GM18498 (cell line): ENCODE measurements around the gene BIRC2.

Experiments used
- ATAC-seq: cut with Tn5 transposase; IDR thresholded peaks from one replicate; pipeline ENCODE4 v1.9.1; 2021; ENCODE audit warnings: mild to moderate bottlenecking, moderate library complexity; ENCODE audit not compliant: unreplicated experiment

The BIRC2 gene

DNA sequence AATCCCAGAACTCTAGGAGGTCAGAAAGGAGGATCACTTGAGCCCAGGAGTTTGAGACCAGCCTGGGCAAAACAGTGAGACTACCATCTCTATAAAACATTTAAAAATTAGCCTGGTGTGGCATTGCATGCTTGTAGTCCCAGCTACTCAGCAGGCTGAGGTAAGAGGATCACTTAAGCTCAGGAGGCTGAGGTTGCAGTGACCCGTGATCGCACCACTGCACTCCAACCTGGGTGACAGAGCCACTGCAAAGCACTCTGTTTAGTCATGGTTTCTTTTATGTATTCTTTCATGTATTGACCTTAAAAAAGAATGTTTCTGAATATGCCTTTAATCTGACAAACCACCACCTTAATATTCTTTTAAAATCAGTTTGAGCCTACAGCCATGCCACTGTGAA is 52.2 kb downstream of the BIRC2 start:
- ATAC-seq, result no peak

DNA sequence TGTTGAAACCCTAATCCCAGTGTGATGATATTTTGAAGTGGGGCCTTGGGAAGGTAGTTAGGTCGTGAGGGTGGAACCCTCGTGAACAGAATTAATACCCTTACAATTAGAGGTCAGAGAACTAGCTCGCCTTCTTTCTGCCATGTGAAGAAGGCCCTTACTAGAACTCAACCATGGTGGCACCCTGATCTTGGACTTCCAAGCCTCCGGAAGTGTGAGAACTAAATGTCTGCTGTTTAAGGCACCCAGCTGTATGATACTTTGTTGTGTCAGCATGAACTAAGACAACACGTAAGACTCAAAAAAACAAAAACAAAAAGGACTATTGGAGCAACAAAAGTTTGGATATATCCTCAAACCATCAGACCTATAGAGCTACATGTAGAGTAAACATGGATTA is 53.6 kb downstream of the BIRC2 start:
- no peak for ATAC-seq

DNA sequence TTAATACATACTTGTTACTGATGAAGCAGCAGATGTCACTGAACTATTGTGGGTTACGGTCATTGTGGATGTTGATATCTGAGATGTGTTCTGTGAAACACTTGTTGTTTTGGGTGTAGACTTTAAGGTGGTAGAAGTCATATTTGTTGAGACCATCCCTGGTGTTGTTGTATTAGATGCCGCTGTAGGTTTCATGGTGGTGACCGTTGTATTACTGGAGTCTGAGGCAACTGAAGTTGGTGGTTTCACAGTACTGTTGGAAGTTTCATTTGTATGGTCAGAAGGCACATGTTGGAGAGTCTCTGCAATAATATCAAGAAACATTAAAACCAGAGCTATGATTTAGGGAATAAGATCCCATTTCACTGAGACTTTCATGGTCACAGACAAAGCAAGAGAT is 54.9 kb downstream of the BIRC2 start:
- ATAC-seq, result no peak

DNA sequence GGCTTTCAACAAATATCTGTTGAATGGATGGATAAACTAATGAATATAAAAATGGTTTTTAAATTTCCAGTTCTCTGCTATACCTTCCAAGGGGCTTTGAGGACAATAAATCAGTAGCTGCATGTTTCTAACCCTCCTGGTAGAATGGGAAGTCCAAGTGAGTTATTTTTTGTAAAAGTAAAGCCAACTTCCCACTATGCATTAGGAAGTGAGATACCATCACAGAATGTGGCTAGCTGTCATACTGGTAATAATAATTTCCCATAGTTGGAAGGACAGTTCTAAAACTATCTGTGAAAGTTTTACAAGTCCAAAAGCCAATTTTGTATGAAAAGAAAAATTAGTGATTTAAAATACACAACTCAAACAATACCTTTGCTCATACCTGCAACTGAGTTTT is 55.5 kb downstream of the BIRC2 start:
- no peak for ATAC-seq

DNA sequence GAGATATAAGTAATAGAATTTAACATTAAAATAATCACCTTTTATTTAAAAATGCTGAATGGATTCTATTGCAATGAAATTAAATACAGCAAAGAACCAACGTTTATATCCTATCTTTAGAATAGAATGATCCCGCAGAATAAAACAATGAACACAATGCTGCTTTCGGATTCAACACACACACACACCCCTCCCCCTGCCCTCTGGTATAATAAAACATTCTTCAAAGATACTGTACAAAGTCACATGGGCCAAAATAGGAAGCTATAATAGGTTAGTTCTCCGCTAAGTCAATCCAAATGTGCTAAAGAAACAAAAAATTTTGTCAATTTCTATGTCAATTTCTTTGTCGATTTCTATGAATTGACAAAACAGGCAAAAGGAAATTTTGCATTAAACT is 58.5 kb downstream of the BIRC2 start:
- no peak for ATAC-seq

DNA sequence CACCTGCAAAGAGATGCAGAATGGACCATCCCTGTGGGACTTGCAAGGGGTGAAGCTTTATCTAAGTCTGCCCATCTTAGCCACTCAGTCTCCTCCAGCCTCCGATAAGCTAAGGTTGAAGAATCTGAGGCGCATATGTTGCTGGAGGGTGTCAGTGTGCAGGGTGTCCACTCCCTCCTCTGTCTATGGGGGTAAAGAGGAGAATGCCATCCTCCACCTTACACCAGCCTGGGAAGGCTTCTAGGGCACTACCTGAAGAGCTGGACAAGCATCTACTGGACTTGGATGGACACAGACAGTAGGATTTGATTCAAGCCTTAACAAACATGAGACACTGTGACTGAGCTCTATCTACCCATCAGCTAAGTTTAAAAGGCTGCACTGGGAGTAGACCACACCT is 59.1 kb downstream of the BIRC2 start:
- no peak for ATAC-seq

DNA sequence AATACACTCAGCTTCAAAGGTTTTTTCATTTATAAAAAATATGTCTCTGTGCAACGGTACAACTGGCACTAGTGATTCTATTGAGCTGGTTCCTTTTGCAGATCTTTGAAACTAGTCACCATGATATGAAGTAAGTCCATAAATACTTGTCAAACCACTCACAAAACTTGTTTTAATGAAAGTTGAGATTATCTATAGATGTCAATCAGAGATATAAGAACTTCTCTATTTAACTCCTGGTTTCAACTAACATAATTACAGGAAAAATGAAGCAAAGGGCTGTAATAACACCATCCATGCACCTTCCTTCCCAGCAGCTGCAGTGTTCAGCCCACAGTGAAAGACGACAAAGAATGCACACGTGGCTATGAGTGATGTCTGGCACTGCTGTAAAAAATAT is 60.9 kb downstream of the BIRC2 start:
- no peak for ATAC-seq

DNA sequence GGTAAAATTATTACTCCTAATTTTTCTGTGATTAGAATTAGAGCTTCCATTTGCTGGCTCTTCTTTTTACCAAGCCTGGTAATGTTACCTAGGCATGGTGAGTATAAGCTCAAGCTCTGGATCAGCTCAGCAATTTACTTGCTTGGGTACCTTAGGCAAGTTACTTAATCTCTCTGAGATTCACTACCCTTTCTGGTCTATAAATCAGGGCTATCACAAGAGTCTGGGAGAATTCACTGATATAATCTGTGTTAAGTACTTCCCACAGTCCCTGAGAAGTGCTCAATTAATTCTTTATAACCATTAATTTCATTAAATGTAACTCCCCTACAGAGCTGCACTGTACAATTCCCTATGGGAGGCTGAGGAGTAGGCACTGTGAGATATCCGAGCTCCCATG is 61.3 kb downstream of the BIRC2 start:
- ATAC-seq, result no peak

DNA sequence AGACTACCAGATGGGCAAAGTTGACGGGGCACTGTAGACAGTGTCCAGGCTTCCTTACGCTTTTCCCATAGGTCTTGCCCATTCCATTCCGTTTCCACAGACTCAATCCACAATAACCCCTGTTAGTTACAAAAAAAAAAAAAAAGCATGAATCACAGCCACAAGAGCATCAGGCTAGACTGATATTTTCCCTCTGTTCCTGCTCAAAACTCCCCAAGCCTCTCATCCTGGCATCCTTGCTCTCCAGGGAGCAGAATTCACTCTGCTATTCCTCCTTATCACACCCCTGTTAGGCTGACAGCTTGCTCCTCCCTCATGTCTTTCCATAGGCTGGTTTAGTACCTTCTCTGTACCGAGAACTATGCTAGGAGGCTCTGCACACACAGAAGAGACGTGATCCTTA is 63.4 kb downstream of the BIRC2 start:
- no peak for ATAC-seq

DNA sequence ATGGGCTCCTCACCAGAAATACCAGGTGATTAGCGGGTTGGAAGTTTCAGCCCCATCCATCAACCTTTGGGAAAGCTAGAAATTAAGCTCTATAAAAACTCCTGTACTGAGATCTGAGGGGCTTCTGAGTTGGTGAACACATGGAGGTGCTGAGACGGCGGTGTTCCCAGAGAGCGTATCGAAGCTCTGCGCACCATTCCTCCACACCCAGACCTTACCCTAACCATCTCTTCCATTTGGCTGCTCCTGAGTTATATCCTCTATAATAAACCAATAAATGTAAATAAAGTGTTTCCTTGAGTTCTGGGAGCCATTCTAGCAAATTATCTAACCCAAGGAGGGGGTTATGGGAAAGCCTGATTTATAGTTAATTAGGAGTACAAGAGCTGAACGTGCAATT is 64.1 kb downstream of the BIRC2 start:
- no peak for ATAC-seq

DNA sequence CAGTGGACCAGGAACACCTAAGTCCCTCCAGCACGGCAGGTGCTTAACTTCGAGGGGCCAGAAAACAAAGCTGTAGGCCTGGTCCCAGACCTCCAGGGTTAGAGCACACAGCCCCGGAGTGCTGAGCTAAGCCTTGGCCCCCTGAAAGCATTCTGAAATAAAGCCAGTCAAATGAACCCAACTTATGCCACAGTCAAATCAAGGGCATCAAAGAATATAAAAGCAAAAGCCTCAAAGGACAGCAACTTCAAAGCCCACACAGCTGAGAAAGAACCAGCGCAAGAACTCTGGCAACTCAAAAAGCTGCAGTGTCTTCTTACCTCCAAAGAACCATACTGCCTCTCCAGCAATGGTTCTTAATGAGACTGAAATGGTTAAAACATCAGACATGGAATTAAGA is 66.5 kb downstream of the BIRC2 start:
- no peak for ATAC-seq

DNA sequence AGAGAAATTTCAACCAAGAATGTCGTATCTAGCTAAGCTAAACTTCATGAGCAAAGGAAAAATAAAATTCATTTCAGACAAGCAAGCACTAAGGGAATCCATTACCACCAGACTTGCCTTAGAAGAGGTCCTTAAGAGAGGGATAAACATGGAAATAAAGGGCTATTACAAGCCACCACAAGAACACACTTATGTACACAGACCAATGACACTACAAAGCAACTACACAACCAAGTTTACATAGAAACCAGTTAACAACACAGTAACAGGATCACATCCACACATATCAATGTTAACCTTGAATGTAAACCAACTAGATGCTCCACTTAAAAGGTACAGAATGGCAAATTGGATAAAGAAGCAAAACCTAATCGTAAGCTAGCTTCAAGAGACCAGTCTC is 67.5 kb downstream of the BIRC2 start:
- no peak for ATAC-seq

DNA sequence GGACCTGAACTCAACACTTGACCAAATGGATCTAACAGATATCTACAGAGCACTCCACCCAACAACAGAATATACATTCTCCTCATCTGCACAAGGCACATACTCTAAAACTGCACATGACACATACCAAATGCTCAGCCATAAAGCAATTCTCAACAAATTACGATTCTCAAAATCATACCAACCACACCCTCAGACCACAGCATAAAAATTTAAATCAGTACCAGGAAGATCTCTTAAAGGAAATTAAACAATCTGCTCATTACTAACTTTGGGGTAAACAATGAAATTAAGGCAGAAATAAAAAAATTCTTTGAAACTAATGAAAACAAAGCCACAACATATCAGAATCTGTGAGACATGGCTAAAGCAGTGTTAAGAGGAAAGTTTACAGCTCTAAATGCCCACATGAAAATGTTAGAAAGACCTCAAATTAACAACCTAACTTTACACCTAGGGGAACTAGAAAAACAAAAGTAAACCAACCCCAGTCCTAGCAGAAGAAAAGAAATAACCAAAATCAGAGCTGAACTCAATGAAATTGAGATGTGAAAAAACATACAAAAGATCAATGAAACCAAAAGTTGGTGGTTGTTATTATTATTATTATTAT is 68.4 kb downstream of the BIRC2 start:
- no peak for ATAC-seq

DNA sequence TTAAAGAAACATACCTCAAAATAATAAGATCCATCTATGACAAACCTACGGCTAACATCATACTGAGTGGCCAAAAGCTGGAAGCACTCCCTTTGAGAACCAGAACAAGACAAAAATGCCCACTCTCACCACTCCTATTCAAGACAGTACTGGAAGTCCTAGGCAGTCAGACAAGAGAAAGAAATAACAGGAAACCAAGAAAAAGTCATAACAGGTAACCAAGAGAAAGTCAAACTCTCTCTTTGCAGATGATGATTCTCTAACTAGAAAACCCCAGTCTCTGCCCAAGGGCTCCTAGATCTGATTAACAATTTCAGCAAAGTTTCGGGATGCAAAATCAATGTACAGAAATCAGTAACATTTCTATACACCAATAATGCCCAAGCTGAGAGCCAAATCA is 70.0 kb downstream of the BIRC2 start:
- peak; percentile 43 for ATAC-seq

DNA sequence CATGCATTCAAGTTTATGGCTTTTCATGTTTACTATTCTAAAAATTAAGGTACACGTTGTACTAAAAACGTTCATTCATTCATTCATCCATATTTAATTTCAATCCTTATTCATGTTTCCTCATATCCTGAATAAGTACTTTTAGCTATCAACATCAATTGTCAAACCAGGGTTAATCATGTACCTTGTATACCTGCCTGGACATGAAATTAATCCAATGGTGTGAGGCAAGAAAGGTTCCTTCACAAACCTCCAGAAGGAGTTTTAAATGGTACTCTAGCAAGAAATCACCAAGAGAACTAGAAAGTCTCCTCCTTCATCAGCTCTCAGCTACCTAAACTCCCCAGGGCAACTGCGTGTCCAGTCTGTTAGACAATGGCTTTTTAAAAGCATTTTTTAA is 72.2 kb downstream of the BIRC2 start:
- no peak for ATAC-seq

DNA sequence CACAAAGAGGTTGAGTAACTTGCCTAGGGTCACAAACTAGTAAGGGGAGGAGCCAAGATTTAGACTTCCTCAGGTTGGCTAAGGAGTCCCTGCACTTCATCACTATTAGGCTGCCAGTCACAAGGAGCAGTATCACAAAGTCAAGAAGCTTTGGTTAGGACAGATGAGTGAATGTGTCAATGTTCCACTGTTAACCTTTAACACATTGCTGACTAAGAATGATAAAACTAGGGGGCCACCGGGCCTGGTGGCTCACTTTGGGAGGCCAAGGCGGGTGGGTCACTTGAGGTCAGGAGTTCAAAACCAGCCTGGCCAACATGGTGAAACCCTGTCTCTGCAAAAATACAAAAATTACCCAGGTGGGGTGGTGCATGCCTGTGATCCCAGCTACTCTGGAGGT is 73.5 kb downstream of the BIRC2 start:
- peak; percentile 76 for ATAC-seq

DNA sequence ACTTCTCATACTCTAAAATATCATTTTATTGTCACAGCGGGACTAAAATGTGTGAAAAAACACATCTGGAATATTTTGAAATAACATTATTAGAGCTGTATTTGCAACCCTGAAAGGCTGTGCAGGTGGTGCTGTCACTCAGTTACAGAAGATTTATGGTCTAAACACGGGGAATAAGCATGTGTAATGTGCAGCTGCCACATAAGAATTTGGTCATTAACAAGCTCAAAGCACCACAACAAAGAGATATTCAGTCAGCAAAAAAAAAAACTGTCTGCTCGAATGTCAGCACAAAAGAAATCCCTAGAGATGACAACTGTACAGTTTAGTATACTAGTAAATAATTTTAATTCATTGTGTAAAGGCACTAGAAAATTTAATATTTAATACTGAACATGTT is 74.2 kb downstream of the BIRC2 start:
- ATAC-seq, result no peak

DNA sequence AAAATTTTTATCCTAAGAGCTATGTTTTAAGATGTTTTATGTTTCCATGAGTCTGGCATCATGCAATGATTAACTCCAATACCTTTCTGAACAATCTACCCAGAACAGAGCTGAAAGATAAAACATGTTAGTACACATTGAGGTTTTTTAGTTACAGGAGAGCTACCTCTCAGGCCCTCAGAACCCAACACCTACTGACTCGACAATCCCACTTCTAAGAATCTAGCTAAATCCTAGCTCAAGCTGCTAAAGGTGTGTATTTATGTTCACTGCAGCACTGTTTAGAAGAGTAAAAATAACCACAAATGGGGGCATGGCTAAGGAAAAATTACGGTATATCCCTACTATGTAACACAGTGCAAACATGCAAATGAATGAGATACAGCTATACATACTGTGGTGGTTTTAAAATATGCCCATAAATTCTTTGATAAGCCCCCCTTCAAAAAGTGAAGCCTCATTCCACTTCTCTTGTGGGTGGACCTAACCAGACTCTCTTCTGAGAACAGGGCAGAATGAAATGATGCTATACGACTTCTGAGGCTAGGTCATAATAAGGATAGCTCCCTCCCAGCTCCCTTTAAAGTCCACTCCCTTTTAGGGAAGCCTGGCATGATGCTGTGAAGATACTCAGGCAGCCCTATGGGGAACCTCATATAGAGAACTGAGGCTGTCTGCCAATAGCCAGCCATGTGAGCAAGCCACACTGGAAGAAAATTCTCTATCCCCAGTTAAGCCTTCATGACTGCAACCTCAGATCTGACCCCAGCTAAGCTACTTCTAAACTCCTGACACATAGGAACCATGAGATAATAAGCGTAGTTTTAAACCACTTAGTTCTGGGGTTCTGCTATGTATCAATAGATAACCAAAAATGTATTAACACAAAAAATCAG is 76.1 kb downstream of the BIRC2 start:
- no peak for ATAC-seq

DNA sequence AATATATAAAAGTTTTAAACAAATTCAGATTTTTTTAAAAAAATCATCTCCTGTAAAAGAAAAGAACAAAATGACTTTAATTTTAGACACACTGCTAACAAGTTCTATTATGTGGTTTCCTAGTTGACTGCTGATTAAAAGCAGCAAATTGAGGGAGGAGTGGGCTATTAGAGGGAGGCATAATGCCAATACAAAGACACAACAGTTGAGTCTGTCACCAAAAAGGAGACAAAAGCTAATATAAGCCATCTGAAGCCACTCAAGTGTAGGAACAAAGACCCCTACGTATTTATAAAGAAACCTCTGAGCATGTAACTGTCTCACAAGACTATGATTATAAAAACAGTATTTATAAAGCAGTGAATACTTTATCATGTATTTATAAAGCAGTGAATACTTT is 76.9 kb downstream of the BIRC2 start:
- ATAC-seq, result no peak

DNA sequence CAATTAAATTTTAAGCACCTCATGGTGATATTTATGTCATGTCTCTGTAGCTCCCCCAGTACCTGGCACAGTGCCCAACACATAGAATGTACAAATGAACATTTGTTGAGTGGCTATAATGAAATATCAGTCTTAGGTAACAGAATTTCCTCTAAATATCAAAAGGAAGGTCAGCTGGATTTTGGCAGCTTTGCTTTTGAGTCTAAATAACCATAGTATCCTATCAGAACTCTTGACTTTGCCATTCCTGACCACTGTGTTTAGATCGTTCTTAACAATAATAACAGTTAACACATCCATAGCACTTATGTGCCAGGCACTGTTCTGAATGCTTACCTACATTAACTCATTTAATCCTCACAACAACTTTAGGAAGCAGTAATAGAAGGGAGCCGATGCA is 79.0 kb downstream of the BIRC2 start:
- ATAC-seq, result no peak

DNA sequence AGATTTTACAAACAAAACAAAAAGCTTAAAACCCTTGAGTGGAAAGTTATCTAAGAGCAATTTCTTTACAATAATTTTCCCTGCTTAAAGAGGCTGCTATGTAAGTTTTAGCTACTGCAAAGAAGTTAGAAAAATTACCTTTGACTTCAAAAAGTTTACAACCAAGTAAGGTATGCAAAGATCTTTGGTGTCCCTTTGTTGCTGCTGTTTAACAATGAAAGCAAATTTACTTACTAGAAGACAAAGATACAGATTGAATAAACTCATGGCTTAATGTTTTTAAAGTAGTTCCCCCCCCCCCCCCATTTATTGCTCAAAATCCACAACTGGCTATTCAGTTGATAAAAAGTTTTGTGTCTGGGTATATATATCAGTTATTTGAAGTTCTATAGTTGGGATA is 79.6 kb downstream of the BIRC2 start:
- no peak for ATAC-seq

DNA sequence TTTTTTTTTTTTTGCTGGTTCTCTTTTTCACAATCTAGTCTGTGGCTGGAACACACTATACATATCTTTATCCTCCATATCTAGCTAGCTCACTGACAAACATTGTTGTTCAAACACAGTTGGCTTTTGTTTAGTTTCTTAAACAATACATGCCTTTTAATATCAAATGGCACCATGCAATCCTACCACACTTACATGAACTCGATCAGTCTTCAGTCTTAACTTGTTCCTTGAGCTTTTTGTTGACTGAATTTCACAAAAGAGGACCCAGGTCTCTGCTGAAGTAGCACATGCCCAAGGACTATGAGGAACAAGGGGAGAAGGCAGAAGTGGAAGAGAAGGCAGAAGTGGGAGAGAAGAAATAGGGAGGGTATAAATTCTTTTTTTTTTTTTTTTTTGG is 80.1 kb downstream of the BIRC2 start:
- ATAC-seq, result no peak
